H1 (cell line): Measurements from ENCODE around the gene TACC2. TPM values are rescaled to one million over a fixed set of nuclear protein-coding genes. Genes with fewer than 3 reads are reported as not detected.

Experiments used
- CTCF ChIA-PET: fragments of 300-600 bp; sonication (Branson Sonifier 250); formaldehyde crosslinking; loops from one replicate; lab custom pipeline; 2021; ENCODE audit not compliant: partially characterized antibody; lab: Charles Lee
- POLR2A ChIA-PET: fragments of 300-600 bp; sonication (Branson Sonifier 250); formaldehyde crosslinking; loops from one replicate; lab custom pipeline; 2021; ENCODE audit warnings: inconsistent platforms; ENCODE audit not compliant: partially characterized antibody; lab: Charles Lee
- DNase-seq, 2 experiments: peaks; one replicate each; pipeline versions ENCODE4 v3.0.0 to v3.0.0-alpha.2; 2010 to 2022; ENCODE audit warnings: low spot score in 2 of 2, low read depth in 1 of 2, mixed read lengths in 1 of 2
- FAIRE-seq: peaks from 2 replicates; lab custom pipeline; 2011; peaks lifted over from hg19 to GRCh38; lab: Jason Lieb, UNC
- H2AFZ ChIP-seq: 2 replicates; pipeline ENCODE4 v1.8.1; 2012; ENCODE audit warnings: low read length, inconsistent platforms
- H2AK5ac ChIP-seq: 2 replicates; pipeline ENCODE4 v1.6.1; 2013; ENCODE audit warnings: low read depth, low read length
- H2BK120ac ChIP-seq: replicated peaks from 2 replicates; pipeline ENCODE3; 2013; ENCODE audit warnings: low read depth, low read length, inconsistent platforms
- H2BK12ac ChIP-seq: 2 replicates; pipeline ENCODE4 v1.6.1; 2013; ENCODE audit warnings: low read depth, low read length
- H2BK15ac ChIP-seq: 2 replicates; pipeline ENCODE4 v1.6.1; 2013; ENCODE audit warnings: low read length
- H2BK20ac ChIP-seq: 2 replicates; pipeline ENCODE4 v1.6.1; 2013; ENCODE audit warnings: low read length
- H2BK5ac ChIP-seq: 2 replicates; pipeline ENCODE4 v1.6.1; 2013; ENCODE audit warnings: low read depth, low read length
- H3K14ac ChIP-seq: 2 replicates; pipeline ENCODE4 v1.6.1; 2013; ENCODE audit warnings: inconsistent platforms; ENCODE audit not compliant: insufficient read length
- H3K18ac ChIP-seq: 2 replicates; pipeline ENCODE4 v1.6.1; 2013; ENCODE audit warnings: low read length; ENCODE audit errors: extremely low read depth
- H3K23ac ChIP-seq: 2 replicates; pipeline ENCODE4 v1.6.1; 2013; ENCODE audit warnings: inconsistent platforms; ENCODE audit not compliant: insufficient read length
- H3K23me2 ChIP-seq: 2 replicates; pipeline ENCODE4 v1.6.1; 2013; ENCODE audit warnings: low read depth, low read length
- H3K27ac ChIP-seq: 2 replicates; pipeline ENCODE4 v1.6.1; 2011; ENCODE audit warnings: low read depth, low read length, inconsistent platforms
- H3K27me3 ChIP-seq, 4 experiments: replicated peaks in 1 of 4; 1 replicate in 1 of 4; 2 replicates in 3 of 4; pipeline versions ENCODE4 v1.6.1 to v1.8.1; 2011 to 2013; ENCODE audit warnings: low read length in 3 of 4, mild to moderate bottlenecking in 3 of 4, inconsistent platforms in 2 of 4, mixed read lengths in 2 of 4, moderate library complexity in 1 of 4; ENCODE audit not compliant: control insufficient read depth in 3 of 4, insufficient read depth in 3 of 4; ENCODE audit errors: extremely low read depth in 1 of 4
- H3K36me3 ChIP-seq, 4 experiments: 2 replicates each; pipeline versions ENCODE4 v1.6.1 to v1.8.1; 2011 to 2013; ENCODE audit warnings: mild to moderate bottlenecking in 4 of 4, low read length in 3 of 4, moderate library complexity in 2 of 4, control low read depth in 1 of 4, inconsistent platforms in 1 of 4; ENCODE audit not compliant: insufficient read depth in 4 of 4, control insufficient read depth in 2 of 4
- H3K4ac ChIP-seq: replicated peaks from 2 replicates; pipeline ENCODE3; 2013; ENCODE audit warnings: low read length, low read depth, mixed read lengths, inconsistent platforms; ENCODE audit not compliant: insufficient read length
- H3K4me1 ChIP-seq, 4 experiments: replicated peaks in 1 of 4; 1 replicate in 1 of 4; 2 replicates in 3 of 4; pipeline versions ENCODE4 v1.6.1 to v1.8.1; 2011 to 2013; ENCODE audit warnings: low read length in 3 of 4, inconsistent platforms in 2 of 4, mixed read lengths in 1 of 4; ENCODE audit not compliant: insufficient read depth in 4 of 4, control insufficient read depth in 3 of 4
- H3K4me2 ChIP-seq, 2 experiments: 2 replicates each; pipeline versions ENCODE4 v1.6.1 to v1.8.1; 2011 to 2013; ENCODE audit warnings: low read depth in 2 of 2, low read length in 2 of 2, control low read depth in 1 of 2, inconsistent platforms in 1 of 2, mild to moderate bottlenecking in 1 of 2; ENCODE audit not compliant: insufficient read depth in 1 of 2
- H3K4me3 ChIP-seq, 4 experiments: fragments of 200-600, 300-600 bp in 1 of 4; sonication (generic), shearing (Covaris generic), sonication (Bioruptor Twin) in 1 of 4; 2 replicates each; pipeline versions ENCODE4 v1.5.1 to v1.8.1; 2011 to 2016; ENCODE audit warnings: low read length in 4 of 4, low read depth in 3 of 4, control low read depth in 2 of 4, inconsistent platforms in 2 of 4, mild to moderate bottlenecking in 2 of 4, mixed read lengths in 1 of 4, moderate library complexity in 1 of 4; ENCODE audit not compliant: insufficient read depth in 2 of 4; ENCODE audit errors: extremely low read depth in 1 of 4
- H3K56ac ChIP-seq: replicated peaks from 2 replicates; pipeline ENCODE3; 2013; ENCODE audit warnings: low read depth, mild to moderate bottlenecking, mixed read lengths, low read length, inconsistent platforms; ENCODE audit not compliant: insufficient read length
- H3K79me1 ChIP-seq: 2 replicates; pipeline ENCODE4 v1.6.1; 2013; ENCODE audit warnings: low read depth, low read length, control low read depth
- H3K79me2 ChIP-seq, 2 experiments: 2 replicates each; pipeline versions ENCODE4 v1.6.1 to v1.8.1; 2012 to 2013; ENCODE audit warnings: low read length in 2 of 2, mild to moderate bottlenecking in 2 of 2, inconsistent platforms in 1 of 2; ENCODE audit not compliant: insufficient read depth in 2 of 2, control insufficient read depth in 1 of 2
- H3K9ac ChIP-seq, 4 experiments: replicated peaks in 1 of 4; 1 replicate in 1 of 4; 2 replicates in 3 of 4; pipeline versions ENCODE4 v1.6.1 to v1.8.1; 2011 to 2013; ENCODE audit warnings: low read depth in 3 of 4, low read length in 3 of 4, control low read depth in 2 of 4, mild to moderate bottlenecking in 2 of 4, moderate library complexity in 2 of 4, inconsistent platforms in 1 of 4; ENCODE audit errors: extremely low read depth in 1 of 4
- H3K9me3 ChIP-seq, 2 experiments: 2 replicates each; pipeline versions ENCODE4 v1.6.1 to v1.8.1; 2012 to 2013; ENCODE audit warnings: mild to moderate bottlenecking in 2 of 2, moderate library complexity in 2 of 2, control low read depth in 1 of 2, inconsistent platforms in 1 of 2, low read depth in 1 of 2, low read length in 1 of 2, mixed read lengths in 1 of 2; ENCODE audit not compliant: insufficient read depth in 2 of 2
- H4K20me1 ChIP-seq, 2 experiments: replicated peaks in 1 of 2; 2 replicates each; pipeline versions ENCODE3 to v1.8.1; 2011 to 2013; ENCODE audit warnings: inconsistent platforms in 2 of 2, low read length in 2 of 2, mild to moderate bottlenecking in 1 of 2; ENCODE audit not compliant: insufficient read depth in 2 of 2, control insufficient read depth in 1 of 2
- H4K5ac ChIP-seq: 2 replicates; pipeline ENCODE4 v1.6.1; 2013; ENCODE audit warnings: low read length, low read depth, mixed read lengths, inconsistent platforms; ENCODE audit not compliant: insufficient read length
- H4K8ac ChIP-seq: 2 replicates; pipeline ENCODE4 v1.8.0; 2013; ENCODE audit warnings: mild to moderate bottlenecking, moderate library complexity, low read length, inconsistent platforms; ENCODE audit not compliant: insufficient read depth; ENCODE audit errors: extremely low read depth
- H4K91ac ChIP-seq: replicated peaks from 2 replicates; pipeline ENCODE3; 2013; ENCODE audit warnings: low read length, mixed read lengths, inconsistent platforms; ENCODE audit not compliant: insufficient read length
- CHD2 ChIP-seq: IDR thresholded peaks from 2 replicates; pipeline ENCODE4 v1.6.1; 2012; ENCODE audit warnings: low read length, improper control_type of control experiment
- E2F6 ChIP-seq: IDR thresholded peaks from 2 replicates; pipeline ENCODE4 v1.6.1; 2012; ENCODE audit warnings: inconsistent platforms
- HDAC2 ChIP-seq, 2 experiments: fragments of 300-600 bp in 1 of 2; sonication (generic) in 1 of 2; IDR thresholded peaks; 2 replicates each; pipeline ENCODE4 v1.6.1; 2011 to 2012; ENCODE audit warnings: low read depth in 2 of 2, low read length in 2 of 2, mild to moderate bottlenecking in 2 of 2, moderate library complexity in 2 of 2, borderline replicate concordance in 1 of 2, inconsistent platforms in 1 of 2
- HDAC6 ChIP-seq: IDR thresholded peaks from one replicate; pipeline ENCODE4 v1.7.1; 2012; ENCODE audit warnings: low read depth, mild to moderate bottlenecking, inconsistent platforms, low read length, moderate library complexity
- JUND ChIP-seq: IDR thresholded peaks from 2 replicates; pipeline ENCODE4 v1.6.1; 2011; ENCODE audit warnings: mild to moderate bottlenecking, improper control_type of control experiment, low read length
- NANOG ChIP-seq: IDR thresholded peaks from 2 replicates; pipeline ENCODE4 v1.6.1; 2011; ENCODE audit warnings: low read length, low read depth, mild to moderate bottlenecking, inconsistent platforms; ENCODE audit not compliant: insufficient read depth, poor library complexity, severe bottlenecking
- PHF8 ChIP-seq: fragments of 200-600 bp; sonication (generic); conservative IDR thresholded peaks from 2 replicates; pipeline ENCODE4 v1.7.1; 2012; ENCODE audit warnings: low read depth, mild to moderate bottlenecking, inconsistent platforms, low read length, moderate library complexity
- POU5F1 ChIP-seq: IDR thresholded peaks from 2 replicates; pipeline ENCODE4 v1.6.1; 2011; ENCODE audit warnings: low read depth, mild to moderate bottlenecking, low read length, moderate library complexity
- SP4 ChIP-seq: IDR thresholded peaks from 2 replicates; pipeline ENCODE4 v1.6.1; 2012; ENCODE audit warnings: low read length, inconsistent platforms
- TBP ChIP-seq: IDR thresholded peaks from 2 replicates; pipeline ENCODE4 v1.6.1; 2011; ENCODE audit warnings: low read depth, low read length, improper control_type of control experiment
- WGBS, 2 experiments: shearing (Covaris generic) in 1 of 2; methylation state at CpG; one replicate each; pipeline versions ENCODE4 v1.1.6 to v1.1.7; 2013 to 2015; ENCODE audit warnings: low lambda C conversion rate in 2 of 2, mixed read lengths in 2 of 2, inconsistent platforms in 1 of 2, low coverage in 1 of 2, missing lambda C conversion rate in 1 of 2; ENCODE audit not compliant: insufficient replicate concordance in 2 of 2, insufficient coverage in 1 of 2, insufficient read length in 1 of 2; ENCODE audit errors: extremely low coverage in 1 of 2, missing lambda C conversion rate in 1 of 2; 5-methylcytosine and 5-hydroxymethylcytosine counted together
- polyA plus RNA-seq, 7 experiments: library from polyadenylated mRNA; depleted of rRNA in 3 of 7; stranded (reverse) in 5 of 7; unstranded in 2 of 7; fragments of >200 nt in 5 of 7; fragments of 200-250 nt in 2 of 7; gene quantifications; 1 replicate in 5 of 7; 2 replicates in 1 of 7; 4 replicates in 1 of 7; pipeline versions ENCODE4 v1.2.1 to v1.2.3, GENCODE V29; 2011 to 2013; ENCODE audit warnings: missing spikeins in 2 of 7, mixed read lengths in 2 of 7
- total RNA-seq: library from RNA; stranded (reverse); fragmentation: NEBNext Ultra II Directional; extraction: Animal tissue kit (Norgen Biotek cat#: 25700); gene quantifications from 2 replicates; pipeline ENCODE4 v1.2.1, GENCODE V29; 2021

TACC2 gene
- total and polyA plus RNA-seq, 2 of the 8 experiments (the other 6 are each of a cell fraction or from before 2014, with no cell fraction given): 21.2 to 46.6 TPM

GRCh38 chr10:122251459-122252255, 262.7 kb downstream of the TACC2 start:
- Histone ChIP-seq H2AFZ (no peak overlapping the region), H2BK5ac (no peak overlapping the region), H3K4me2 (no peak overlapping the region), H3K23ac (no peak overlapping the region), H3K4me1 (no peaks in the 10 kb centered on the region; a peak in 1 of 7 replicates), H3K4ac (no peak overlapping the region), H4K5ac (no peak overlapping the region), H3K79me1 (no peaks in the 10 kb centered on the region), H2BK120ac (no peak overlapping the region), H2BK12ac (no peak overlapping the region), H3K9me3 (no peaks in the 10 kb centered on the region), H2BK20ac (no peak overlapping the region), H2AK5ac (no peak overlapping the region), H4K8ac (no peak overlapping the region), H4K91ac (no peak overlapping the region), H3K23me2 (no peaks in the 10 kb centered on the region), H3K14ac (no peak overlapping the region), H3K9ac (no peak overlapping the region), H2BK15ac (no peak overlapping the region), H3K27ac (no peak overlapping the region), H3K18ac (no peak overlapping the region), H3K27me3 (no peaks in the 10 kb centered on the region), H3K36me3 (peaks cover 6 to 33% (median 21%) of the 10 kb centered on the region in 4 experiments), H3K4me3 (no peak overlapping the region), H4K20me1 (peaks cover 0 to 1% of the 10 kb centered on the region in 2 experiments), H3K79me2 (no peaks in the 10 kb centered on the region), H3K56ac (no peak overlapping the region)
- FAIRE-seq: no peak
- WGBS, 2 experiments: 88% methylated on average over 11 of the region's 11 CpGs; no CpG with 5 or more reads in 1 of the 2 experiments
- DNase-seq: no peak
- CTCF ChIA-PET: interaction anchor here (1.2 to 1.5 kb wide), 2 partner anchors 13 to 20 kb away, joined by 3 to 4 read pairs; partner anchors contain the start of gene BTBD16
- POLR2A ChIA-PET: no interaction called here
- no peak for TF ChIP-seq TBP
- no peak for TF ChIP-seq POU5F1
- TF ChIP-seq E2F6: no peak
- no peak for TF ChIP-seq CHD2
- TF ChIP-seq NANOG: no peak
- no peak for TF ChIP-seq HDAC6
- TF ChIP-seq PHF8: no peak
- TF ChIP-seq JUND: no peak
- TF ChIP-seq SP4: no peak
- TF ChIP-seq HDAC2 (IDR thresholded peaks at IDR 0.05; ENCODE audit: borderline replicate concordance in 1 of 2, low read depth in 2 of 2, low read length in 2 of 2): no peak
